ENCODE data around the gene BIVM. TPM values are rescaled to one million over a fixed set of nuclear protein-coding genes. Genes with fewer than 3 reads are reported as not detected.
"Not testable (repeated sequence)": the region's sequence is repeated elsewhere in the genome, so short reads cannot be mapped to it uniquely, and the experiment has no call there.

BIVM gene
- total RNA-seq, 1 donor from 2014 or later, result 14.6 TPM

GRCh38 chr13:102774214-102774568 lies 24.7 kb upstream of the BIVM start:
- DNase-seq (ENCODE audit: low read depth), result no peak
- TF ChIP-seq, protein P1, sequence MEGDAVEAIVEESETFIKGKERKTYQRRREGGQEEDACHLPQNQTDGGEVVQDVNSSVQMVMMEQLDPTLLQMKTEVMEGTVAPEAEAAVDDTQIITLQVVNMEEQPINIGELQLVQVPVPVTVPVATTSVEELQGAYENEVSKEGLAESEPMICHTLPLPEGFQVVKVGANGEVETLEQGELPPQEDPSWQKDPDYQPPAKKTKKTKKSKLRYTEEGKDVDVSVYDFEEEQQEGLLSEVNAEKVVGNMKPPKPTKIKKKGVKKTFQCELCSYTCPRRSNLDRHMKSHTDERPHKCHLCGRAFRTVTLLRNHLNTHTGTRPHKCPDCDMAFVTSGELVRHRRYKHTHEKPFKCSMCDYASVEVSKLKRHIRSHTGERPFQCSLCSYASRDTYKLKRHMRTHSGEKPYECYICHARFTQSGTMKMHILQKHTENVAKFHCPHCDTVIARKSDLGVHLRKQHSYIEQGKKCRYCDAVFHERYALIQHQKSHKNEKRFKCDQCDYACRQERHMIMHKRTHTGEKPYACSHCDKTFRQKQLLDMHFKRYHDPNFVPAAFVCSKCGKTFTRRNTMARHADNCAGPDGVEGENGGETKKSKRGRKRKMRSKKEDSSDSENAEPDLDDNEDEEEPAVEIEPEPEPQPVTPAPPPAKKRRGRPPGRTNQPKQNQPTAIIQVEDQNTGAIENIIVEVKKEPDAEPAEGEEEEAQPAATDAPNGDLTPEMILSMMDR (conservative IDR thresholded peaks at IDR 0.05; ENCODE audit: low read depth, low read length), result no peak
- peak overlapping the region; percentile 73 for H3K4me3 ChIP-seq (ENCODE audit: low read depth, low read length)

DNA sequence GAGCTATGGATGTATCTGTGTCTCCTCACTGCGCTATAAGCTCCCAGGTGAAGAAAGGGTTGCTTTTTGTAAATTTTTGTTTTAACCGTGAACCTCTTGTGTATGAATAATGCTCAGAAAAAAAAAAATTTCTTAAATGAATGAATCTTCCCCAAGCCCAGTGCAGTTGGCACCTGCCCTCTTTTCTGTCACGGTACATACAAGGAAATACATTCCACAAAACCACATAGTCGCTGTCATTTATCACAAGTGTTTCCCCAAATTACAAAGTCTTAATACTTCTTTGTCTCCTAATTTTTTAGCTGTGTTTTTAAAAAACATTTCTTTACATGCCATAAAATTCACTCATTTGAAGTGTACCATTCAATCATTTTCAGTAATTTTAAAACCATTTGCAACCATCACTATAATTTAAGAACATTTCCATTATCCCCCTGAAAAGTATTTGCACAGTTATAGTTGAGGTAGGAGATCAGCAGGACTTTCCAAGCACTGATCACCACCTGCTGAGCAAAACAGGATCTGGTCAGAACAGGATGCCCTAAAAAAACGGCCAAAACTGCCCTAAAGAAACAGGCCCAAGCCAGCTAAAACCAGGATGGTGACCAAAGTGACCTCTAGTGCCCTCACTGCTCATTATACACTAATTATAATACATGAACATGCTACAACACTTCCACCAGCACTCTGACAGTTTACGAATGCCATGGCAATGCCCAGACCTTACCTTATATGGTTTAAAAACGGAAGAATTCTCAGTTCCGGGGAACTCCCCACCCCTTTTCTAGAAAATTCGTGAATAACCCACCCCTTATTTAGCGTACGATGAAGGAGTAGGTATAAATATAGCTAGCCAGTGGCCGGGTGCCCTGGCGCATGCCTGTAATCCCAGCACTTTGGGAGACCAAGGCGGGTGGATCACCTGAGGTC lies 24.1 kb upstream of the BIVM start:
- TF ChIP-seq, protein P1 (conservative IDR thresholded peaks at IDR 0.05; ENCODE audit: low read depth, low read length), result no peak
- no peak for DNase-seq (ENCODE audit: low read depth)
- no peak overlapping the region for H3K4me3 ChIP-seq (ENCODE audit: low read depth, low read length)

- H3K4me3 ChIP-seq (ENCODE audit: low read depth, low read length), result no peak overlapping the region
- no peak for DNase-seq (ENCODE audit: low read depth)
- TF ChIP-seq, protein P1 (conservative IDR thresholded peaks at IDR 0.05; ENCODE audit: low read depth, low read length), result no peak
Observed at GRCh38 chr13:102776271-102776670, 22.6 kb upstream of the BIVM start.

DNA sequence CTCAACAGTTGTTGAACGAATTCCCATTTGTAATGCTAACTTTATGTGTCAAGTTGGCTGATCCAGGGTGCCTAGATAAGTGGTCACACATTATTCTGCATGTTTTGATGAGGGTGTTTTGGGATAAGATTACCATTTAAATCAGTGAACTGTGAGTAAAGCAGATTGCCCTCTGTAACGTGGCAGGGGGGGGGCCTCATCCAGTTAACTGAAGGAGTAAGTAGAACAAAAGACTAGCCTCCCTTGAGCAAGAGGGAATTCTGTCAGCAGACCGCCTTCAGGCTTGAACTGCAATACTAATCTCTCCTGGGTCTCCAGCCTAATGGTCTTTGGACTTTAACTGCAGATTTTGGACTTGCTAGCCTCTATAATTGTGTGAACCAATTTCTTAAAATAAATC lies 21.2 kb upstream of the BIVM start:
- TF ChIP-seq, protein P1 (conservative IDR thresholded peaks at IDR 0.05; ENCODE audit: low read depth, low read length), result no peak

DNA sequence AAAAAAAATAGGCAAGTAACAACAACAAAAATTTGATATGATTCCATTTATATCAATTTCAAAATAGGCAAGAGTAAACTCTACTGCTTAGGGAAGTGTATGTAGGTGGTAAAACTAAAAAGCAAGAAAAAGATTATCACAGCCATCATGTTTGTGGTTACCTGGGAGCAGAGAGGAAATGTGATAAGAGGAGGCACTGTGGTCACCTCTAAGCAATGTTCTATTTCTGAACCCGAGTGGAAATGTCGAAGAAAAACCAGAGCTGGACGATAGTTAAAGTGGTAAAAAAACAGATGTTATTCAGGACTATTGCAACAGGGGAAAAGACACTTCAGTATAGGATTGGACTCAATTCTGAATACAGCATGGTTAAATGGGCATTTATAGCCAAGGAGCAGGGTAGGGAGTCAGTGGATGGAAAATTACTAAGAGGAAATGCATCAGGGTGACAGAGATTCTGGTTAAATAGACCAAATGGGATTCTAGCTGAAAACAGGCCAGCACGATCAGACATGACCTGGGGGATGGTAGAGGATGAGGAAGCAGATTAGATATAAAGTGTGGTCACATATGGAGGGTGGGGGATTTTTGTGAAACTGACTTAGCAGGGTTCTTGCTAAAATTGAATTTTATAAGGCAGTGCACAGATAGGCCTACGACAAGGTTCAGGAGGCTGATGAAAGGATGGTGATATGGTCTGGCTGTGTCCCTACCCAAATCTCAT lies 19.3 kb upstream of the BIVM start:
- TF ChIP-seq, protein P1 (conservative IDR thresholded peaks at IDR 0.05; ENCODE audit: low read depth, low read length), result no peak
- H3K4me3 ChIP-seq (ENCODE audit: low read depth, low read length), result no peak overlapping the region
- DNase-seq (ENCODE audit: low read depth), result no peak

More for the DNA sequence above, 21.2 kb upstream of the BIVM start:
- DNase-seq (ENCODE audit: low read depth), result no peak
- H3K4me3 ChIP-seq (ENCODE audit: low read depth, low read length), result no peak overlapping the region

DNA sequence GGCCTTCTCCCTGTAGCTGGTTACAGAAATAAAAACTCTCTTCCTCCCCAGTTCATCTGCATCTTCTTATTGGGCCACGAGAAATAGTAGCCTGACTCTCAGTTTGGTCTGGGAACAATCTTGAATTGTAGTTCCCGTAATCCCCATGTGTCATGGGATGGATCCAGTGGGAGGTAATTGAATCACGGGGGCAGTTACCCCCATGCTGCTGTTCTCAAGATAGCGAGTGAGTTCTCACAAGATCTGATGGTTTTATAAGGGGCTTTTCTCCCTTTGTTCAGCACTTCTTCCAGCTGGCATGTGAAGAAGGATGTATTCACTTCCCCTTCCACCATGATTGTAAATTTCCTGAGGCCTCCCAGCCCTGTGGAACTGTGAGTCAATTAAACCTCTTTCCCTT lies 18.3 kb upstream of the BIVM start:
- not testable (repeated sequence) for DNase-seq (ENCODE audit: low read depth); H3K4me3 ChIP-seq (ENCODE audit: low read depth, low read length)

DNA sequence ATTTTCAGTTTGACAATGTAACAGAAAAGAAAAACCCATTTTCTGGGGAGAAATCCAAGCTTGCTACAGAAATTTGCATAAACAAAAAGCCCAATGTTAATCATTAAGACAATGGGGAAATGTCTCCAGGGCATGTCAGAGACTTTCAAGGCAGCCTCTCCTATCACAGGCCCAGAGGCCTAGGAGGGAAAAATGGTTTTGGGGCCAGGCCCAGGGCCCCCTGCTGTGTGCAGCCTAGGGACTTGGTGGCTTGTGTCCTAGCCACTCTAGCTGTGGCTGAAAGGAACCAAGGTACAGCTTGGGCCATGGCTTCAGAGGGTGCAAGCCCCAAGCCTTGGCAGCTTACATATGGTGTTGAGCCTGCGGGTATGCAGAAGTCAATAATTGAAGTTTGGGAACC lies 17.3 kb upstream of the BIVM start:
- no peak for DNase-seq (ENCODE audit: low read depth)
- TF ChIP-seq, protein P1 (conservative IDR thresholded peaks at IDR 0.05; ENCODE audit: low read depth, low read length), result no peak
- no peak overlapping the region for H3K4me3 ChIP-seq (ENCODE audit: low read depth, low read length)
